GM19455 (cell line): ENCODE results near the gene PHAX.
"Not testable (repeated sequence)": the region's sequence is repeated elsewhere in the genome, so short reads cannot be mapped to it uniquely, and the experiment has no call there.

Experiments used
- ATAC-seq: cut with Tn5 transposase; IDR thresholded peaks from one replicate; pipeline ENCODE4 v1.9.1; 2021; ENCODE audit not compliant: unreplicated experiment

The PHAX gene

GRCh38 chr5:126603402-126603991, 2.8 kb downstream of the PHAX start:
- no peak for ATAC-seq

- ATAC-seq, result no peak
These were observed 4.8 kb downstream of the PHAX start for GRCh38 chr5:126605525-126605924.

- no peak for ATAC-seq
These were observed 9.4 kb downstream of the PHAX start for GRCh38 chr5:126610160-126610559.

DNA sequence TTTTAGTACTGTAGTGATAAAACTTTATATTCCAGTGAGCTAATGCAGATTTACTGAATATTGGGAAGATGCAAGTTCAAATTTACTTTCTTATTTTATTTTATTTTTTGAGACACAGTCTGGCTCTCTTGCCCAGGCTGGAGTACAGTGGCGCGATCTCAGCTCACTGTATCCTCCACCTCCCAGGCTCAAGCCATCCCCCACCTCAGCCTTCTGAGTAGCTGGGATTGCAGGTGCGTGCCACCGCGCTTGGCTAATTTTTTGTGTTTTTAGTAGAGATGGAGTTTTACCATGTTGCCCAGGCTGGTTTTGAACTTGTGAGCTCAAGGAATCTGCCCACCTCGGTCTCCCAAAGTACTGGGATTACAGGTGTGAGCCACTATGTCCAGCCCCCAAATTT, 9.9 kb downstream of the PHAX start:
- no peak for ATAC-seq

GRCh38 chr5:126613941-126614592, 13.3 kb downstream of the PHAX start:
- no peak for ATAC-seq

GRCh38 chr5:126615286-126615685, 14.5 kb downstream of the PHAX start:
- ATAC-seq, result peak; percentile 96

- not testable (repeated sequence) for ATAC-seq
These were observed 16.9 kb downstream of the PHAX start for GRCh38 chr5:126617603-126618002.

GRCh38 chr5:126619781-126620180, 19.0 kb downstream of the PHAX start:
- no peak for ATAC-seq

DNA sequence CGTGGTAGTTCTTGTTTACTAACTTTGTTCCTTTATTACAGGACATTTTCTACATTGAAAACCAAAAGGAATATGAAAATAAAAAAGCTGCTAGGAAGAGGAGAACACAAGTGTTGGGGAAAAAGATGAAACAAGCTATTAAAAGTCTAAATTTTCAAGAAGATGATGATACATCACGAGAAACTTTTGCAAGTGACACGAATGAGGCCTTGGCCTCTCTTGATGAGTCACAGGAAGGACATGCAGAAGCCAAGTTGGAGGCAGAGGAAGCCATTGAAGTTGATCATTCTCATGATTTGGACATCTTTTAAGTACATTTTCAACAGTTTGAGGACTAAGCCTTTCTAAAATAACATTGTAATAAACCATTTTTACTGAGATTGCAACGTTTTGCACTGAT, 23.8 kb downstream of the PHAX start:
- ATAC-seq, result no peak

- no peak for ATAC-seq
These were observed 27.4 kb downstream of the PHAX start for GRCh38 chr5:126628102-126628501.

DNA sequence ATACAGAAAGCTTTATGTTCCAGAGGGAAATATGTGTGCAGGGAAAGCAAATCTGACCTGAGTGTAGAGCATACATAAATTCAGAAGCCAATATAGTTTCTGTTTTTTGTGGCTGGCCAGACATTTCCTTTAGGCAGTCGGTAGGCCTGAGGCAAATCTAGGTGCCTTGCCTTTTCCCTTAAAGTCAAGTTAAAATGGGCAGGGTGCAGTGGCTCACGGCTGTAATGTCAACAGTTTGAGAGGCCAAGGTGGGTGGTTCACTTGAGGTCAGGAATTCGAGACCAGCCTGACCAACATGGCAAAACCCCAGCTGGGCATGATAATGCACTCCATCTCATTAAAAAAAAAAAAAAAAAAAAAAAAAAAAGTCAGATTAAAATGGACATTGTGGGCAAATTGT, 31.2 kb downstream of the PHAX start:
- no peak for ATAC-seq

DNA sequence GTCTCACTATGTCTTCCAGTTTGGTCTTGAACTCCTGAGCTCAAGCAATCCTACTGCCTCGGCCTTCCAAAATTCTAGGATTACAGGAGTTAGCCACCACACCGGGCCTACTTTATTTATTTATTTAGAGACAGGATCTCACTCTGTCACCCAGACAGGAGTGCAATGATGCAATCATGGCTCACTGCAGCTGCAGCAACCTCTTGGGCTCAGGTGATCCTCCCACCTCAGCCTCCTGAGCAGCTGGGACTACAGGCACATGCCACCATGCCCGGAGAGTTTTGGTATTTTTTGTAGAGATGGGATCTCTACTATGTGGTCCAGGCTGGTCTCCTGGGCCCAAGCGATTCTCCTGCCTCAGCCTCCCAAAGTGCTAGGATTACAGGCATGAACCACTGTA, 32.8 kb downstream of the PHAX start:
- no peak for ATAC-seq

DNA sequence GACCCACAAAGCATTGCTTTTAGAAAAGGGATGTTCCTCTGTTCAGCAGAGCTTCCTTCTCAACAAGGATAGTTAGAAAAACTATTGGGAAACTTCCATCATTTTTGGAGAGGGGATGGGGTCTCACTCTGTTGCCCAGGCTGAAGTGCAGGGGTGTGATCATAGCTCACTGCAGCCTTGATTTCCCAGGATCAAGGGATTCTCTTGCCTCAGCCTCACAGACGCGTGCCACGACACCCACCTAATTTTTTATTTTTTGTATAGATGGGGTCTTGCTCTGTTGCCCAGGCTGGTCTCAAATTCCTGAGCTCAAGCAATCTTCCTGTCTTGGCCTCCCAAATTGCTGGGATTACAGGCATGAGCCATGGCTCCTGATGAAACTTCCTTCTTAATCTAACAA, 34.8 kb downstream of the PHAX start:
- no peak for ATAC-seq

DNA sequence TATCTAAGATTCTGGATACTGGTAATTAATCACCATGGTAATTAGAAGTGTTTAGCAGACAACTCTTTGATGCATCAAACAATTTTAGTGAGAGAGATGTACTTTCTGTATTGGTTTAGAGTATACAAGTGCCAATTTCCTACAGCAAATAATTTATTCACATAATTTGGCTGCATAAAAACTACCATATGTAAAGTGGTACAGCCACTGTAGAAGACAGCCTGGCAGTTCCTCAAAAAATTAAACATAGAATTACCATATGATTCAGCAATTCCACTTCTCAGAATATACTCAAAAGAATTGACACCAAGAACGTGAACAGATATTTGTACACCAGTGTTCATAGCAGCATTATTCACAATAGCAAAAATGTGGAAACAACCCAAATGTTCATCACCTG, 36.2 kb downstream of the PHAX start:
- no peak for ATAC-seq

- no peak for ATAC-seq
These were observed 40.1 kb downstream of the PHAX start for GRCh38 chr5:126640866-126641265.

- ATAC-seq, result no peak
These were observed 40.6 kb downstream of the PHAX start for GRCh38 chr5:126641387-126641786.

- ATAC-seq, result no peak
These were observed 44.4 kb downstream of the PHAX start for GRCh38 chr5:126645132-126645531.

DNA sequence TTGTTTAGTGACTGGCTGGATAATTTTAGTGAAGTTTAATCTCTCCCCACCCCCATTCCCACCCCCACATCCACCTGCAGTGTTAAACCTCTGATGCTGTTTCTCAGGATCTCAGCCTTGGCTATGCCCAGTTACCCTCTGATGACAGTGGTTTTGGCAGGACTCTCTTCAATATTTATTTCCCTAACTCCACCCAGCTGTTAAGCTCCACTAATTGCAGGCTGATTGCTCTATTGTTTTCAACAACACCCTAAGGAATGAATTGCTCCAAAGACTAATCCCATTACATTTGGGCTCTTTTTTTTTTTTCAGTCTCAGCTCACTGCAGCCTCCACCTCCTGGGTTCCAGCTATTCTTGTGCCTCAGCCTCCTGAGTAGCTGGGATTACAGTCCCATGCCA, 46.3 kb downstream of the PHAX start:
- ATAC-seq, result no peak

GRCh38 chr5:126648471-126648870, 47.7 kb downstream of the PHAX start:
- no peak for ATAC-seq

GRCh38 chr5:126649057-126649456, 48.3 kb downstream of the PHAX start:
- ATAC-seq, result not testable (repeated sequence)

GRCh38 chr5:126649709-126650108, 49.0 kb downstream of the PHAX start:
- not testable (repeated sequence) for ATAC-seq

- ATAC-seq, result no peak
These were observed 49.7 kb downstream of the PHAX start for GRCh38 chr5:126650463-126650862.

DNA sequence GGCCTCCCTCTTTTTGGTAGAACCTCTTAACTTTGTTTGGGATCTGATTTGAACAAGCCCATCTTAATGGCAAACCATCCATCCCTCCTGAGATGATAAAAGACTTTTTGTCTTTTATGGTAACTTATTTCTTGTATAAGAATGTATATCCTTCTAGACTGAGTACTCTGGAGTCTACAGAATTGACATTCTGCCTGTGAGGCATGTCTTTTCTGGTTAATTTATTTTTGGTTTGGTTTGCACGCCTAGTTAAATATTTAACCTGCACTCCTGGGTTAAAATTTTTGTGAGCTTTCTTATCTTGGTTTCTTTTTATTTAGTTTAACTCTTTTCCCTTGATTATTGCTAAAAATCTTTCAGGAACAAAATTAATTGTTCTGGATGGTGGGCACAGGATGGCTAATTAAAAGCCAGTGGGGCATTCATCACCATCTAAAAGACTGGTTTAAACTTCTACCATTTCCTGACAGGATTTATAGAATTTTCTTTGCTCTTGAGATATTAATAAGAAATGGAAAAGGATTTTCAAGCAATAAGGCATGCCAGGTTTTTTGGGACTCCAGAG, 50.3 kb downstream of the PHAX start:
- ATAC-seq, result no peak
